Measurements from ENCODE around the gene CLEC12A. TPM values are rescaled to one million over a fixed set of nuclear protein-coding genes. Genes with fewer than 3 reads are reported as not detected.
"Not testable (repeated sequence)": the region's sequence is repeated elsewhere in the genome, so short reads cannot be mapped to it uniquely, and the experiment has no call there.

The CLEC12A gene
- total RNA-seq, 3 donors from 2014 or later (not counting 1 experiment from before 2014, with no cell fraction given): 13.6 to 18.9 (median 14.8) TPM

- H3K4me3 ChIP-seq (ENCODE audit: low read length): no peak overlapping the region
- H3K27me3 ChIP-seq (ENCODE audit: control insufficient read depth, insufficient read depth, low read length): no peaks in the 10 kb centered on the region
- H3K9me3 ChIP-seq (ENCODE audit: control insufficient read depth, insufficient read depth, low read length): no peaks in the 10 kb centered on the region
- H3K36me3 ChIP-seq (ENCODE audit: control insufficient read depth, insufficient read depth, low read length): no peaks in the 10 kb centered on the region
- peaks cover 26% of the 10 kb centered on the region for H3K4me1 ChIP-seq (ENCODE audit: control insufficient read depth, insufficient read depth, low read length)
- TF ChIP-seq, protein P1, sequence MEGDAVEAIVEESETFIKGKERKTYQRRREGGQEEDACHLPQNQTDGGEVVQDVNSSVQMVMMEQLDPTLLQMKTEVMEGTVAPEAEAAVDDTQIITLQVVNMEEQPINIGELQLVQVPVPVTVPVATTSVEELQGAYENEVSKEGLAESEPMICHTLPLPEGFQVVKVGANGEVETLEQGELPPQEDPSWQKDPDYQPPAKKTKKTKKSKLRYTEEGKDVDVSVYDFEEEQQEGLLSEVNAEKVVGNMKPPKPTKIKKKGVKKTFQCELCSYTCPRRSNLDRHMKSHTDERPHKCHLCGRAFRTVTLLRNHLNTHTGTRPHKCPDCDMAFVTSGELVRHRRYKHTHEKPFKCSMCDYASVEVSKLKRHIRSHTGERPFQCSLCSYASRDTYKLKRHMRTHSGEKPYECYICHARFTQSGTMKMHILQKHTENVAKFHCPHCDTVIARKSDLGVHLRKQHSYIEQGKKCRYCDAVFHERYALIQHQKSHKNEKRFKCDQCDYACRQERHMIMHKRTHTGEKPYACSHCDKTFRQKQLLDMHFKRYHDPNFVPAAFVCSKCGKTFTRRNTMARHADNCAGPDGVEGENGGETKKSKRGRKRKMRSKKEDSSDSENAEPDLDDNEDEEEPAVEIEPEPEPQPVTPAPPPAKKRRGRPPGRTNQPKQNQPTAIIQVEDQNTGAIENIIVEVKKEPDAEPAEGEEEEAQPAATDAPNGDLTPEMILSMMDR (IDR thresholded peaks at IDR 0.05): no peak
- peak; percentile 82 to 85 (median 83) for ATAC-seq
- DNase-seq: peak in 1 of 2 donors; percentile 51
- Mint-ChIP-seq H3K4me3 (peak overlapping the region; percentile 64), H3K4me1 (peaks cover 47 to 52% of the 10 kb centered on the region in 2 donors), H3K36me3 (no peaks in the 10 kb centered on the region), H3K9me3 (no peaks in the 10 kb centered on the region), H3K27ac (peak overlapping the region; percentile 73 to 82), H3K27me3 (ENCODE audit: low read depth in 2 of 2) (no peaks in the 10 kb centered on the region)
- intact Hi-C loops (cut with micrococcal nuclease): loop anchor here (10.0 kb wide), 1 partner anchor 196 kb away; no protein-coding TSS in a partner anchor
- peak overlapping the region; percentile 58 for H3K27ac ChIP-seq (ENCODE audit: low read length)
- WGBS (ENCODE audit: insufficient coverage): 26% methylated on average over 3 of the region's 3 CpGs
Observed at GRCh38 chr12:9948606-9949296, 22.5 kb upstream of the CLEC12A start.

GRCh38 chr12:9951026-9951675 lies 20.1 kb upstream of the CLEC12A start:
- H3K36me3 Mint-ChIP-seq: no peaks in the 10 kb centered on the region
- Histone ChIP-seq H3K4me1 (ENCODE audit: control insufficient read depth, insufficient read depth, low read length) (peaks cover 26% of the 10 kb centered on the region), H3K36me3 (ENCODE audit: control insufficient read depth, insufficient read depth, low read length) (no peaks in the 10 kb centered on the region), H3K27ac (ENCODE audit: low read length) (peak overlapping the region; percentile 61), H3K9me3 (ENCODE audit: control insufficient read depth, insufficient read depth, low read length) (no peaks in the 10 kb centered on the region), H3K27me3 (ENCODE audit: control insufficient read depth, insufficient read depth, low read length) (no peaks in the 10 kb centered on the region), H3K4me3 (ENCODE audit: low read length) (peak overlapping the region; percentile 14)
- DNase-seq (peak; percentile 34 to 70), ATAC-seq (peak; percentile 65 to 85 (median 84))
- no peaks in the 10 kb centered on the region for H3K27me3 Mint-ChIP-seq (ENCODE audit: low read depth in 2 of 2)
- TF ChIP-seq, protein P1 (IDR thresholded peaks at IDR 0.05): no peak
- H3K4me3 Mint-ChIP-seq: peak overlapping the region; percentile 87
- no peaks in the 10 kb centered on the region for H3K9me3 Mint-ChIP-seq
- peak overlapping the region; percentile 88 to 90 for H3K27ac Mint-ChIP-seq
- 16% methylated on average over 5 of the region's 5 CpGs for WGBS (ENCODE audit: insufficient coverage)
- H3K4me1 Mint-ChIP-seq: peaks cover 40 to 51% of the 10 kb centered on the region in 2 donors
- intact Hi-C loops (cut with micrococcal nuclease): no loop called here

DNA sequence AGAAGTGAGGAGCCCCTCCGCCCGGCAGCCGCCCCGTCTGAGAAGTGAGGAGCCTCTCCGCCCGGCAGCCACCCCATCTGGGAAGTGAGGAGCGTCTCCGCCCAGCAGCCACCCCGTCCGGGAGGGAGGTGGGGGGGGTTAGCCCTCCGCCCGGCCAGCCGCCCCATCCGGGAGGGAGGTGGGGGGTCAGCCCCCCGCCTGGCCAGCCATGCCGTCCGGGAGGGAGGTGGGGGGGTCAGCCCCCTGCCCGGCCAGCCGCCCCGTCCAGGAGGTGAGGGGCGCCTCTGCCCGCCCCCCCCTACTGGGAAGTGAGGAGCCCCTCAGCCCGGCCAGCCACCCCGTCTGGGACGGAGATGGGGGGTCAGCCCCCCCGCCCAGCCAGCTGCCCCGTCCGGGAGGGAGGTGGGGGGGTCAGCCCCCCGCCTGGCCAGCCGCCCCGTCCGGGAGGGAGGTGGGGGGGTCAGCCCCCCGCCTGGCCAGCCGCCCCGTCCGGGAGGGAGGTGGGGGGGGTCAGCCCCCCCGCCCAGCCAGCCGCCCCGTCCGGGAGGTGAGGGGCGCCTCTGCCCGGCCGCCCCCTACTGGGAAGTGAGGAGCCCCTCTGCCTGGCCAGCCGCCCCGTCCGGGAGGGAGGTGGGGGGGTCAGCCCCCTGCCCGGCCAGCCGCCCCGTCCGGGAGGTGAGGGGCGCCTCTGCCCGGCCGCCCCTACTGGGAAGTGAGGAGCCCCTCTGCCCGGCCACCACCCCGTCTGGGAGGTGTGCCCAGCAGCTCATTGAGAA lies 18.1 kb upstream of the CLEC12A start:
- not testable (repeated sequence) for ATAC-seq

DNA sequence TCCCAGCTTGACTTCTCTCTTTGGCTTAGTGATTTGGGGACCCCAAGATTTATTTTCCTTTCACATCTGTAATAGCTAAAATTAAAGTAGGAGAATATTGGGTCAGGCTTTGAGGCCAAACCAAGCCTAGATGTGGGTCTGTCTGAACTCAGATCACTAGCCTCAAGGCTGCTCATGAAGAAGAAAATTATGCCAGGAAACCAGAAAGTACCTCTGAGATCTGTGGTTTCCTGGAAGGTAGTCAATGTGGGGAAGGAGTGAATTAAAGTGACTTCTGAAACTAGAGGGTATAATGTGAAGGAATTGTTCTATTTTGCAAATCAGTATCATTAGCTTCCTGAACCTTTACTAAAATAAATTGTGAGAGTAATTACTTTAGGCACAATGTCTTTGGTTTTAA lies 13.4 kb upstream of the CLEC12A start:
- TF ChIP-seq, protein P1 (IDR thresholded peaks at IDR 0.05): no peak
- intact Hi-C loops (cut with micrococcal nuclease): no loop called here
- Histone ChIP-seq H3K9me3 (ENCODE audit: control insufficient read depth, insufficient read depth, low read length) (no peaks in the 10 kb centered on the region), H3K4me3 (ENCODE audit: low read length) (no peak overlapping the region), H3K36me3 (ENCODE audit: control insufficient read depth, insufficient read depth, low read length) (no peaks in the 10 kb centered on the region), H3K27me3 (ENCODE audit: control insufficient read depth, insufficient read depth, low read length) (no peaks in the 10 kb centered on the region), H3K4me1 (ENCODE audit: control insufficient read depth, insufficient read depth, low read length) (peaks cover 24% of the 10 kb centered on the region), H3K27ac (ENCODE audit: low read length) (no peak overlapping the region)
- ATAC-seq: peak; percentile 47 to 82 (median 52)
- peak in 1 of 2 donors; percentile 44 for DNase-seq
- peak overlapping the region; percentile 76 to 82 for H3K27ac Mint-ChIP-seq
- peak overlapping the region; percentile 76 for H3K4me3 Mint-ChIP-seq
- H3K9me3 Mint-ChIP-seq: no peaks in the 10 kb centered on the region
- no peaks in the 10 kb centered on the region for H3K27me3 Mint-ChIP-seq (ENCODE audit: low read depth in 2 of 2)
- no peaks in the 10 kb centered on the region for H3K36me3 Mint-ChIP-seq
- H3K4me1 Mint-ChIP-seq: peaks cover 34 to 44% of the 10 kb centered on the region in 2 donors

More for the DNA sequence above, 18.1 kb upstream of the CLEC12A start:
- H3K27ac Mint-ChIP-seq; H3K27me3 Mint-ChIP-seq (ENCODE audit: low read depth in 2 of 2); intact Hi-C loops (cut with micrococcal nuclease); H3K4me3 Mint-ChIP-seq; H3K4me3 ChIP-seq (ENCODE audit: low read length); H3K27ac ChIP-seq (ENCODE audit: low read length); H3K36me3 Mint-ChIP-seq; H3K9me3 Mint-ChIP-seq; H3K9me3 ChIP-seq (ENCODE audit: control insufficient read depth, insufficient read depth, low read length); DNase-seq; H3K27me3 ChIP-seq (ENCODE audit: control insufficient read depth, insufficient read depth, low read length); H3K36me3 ChIP-seq (ENCODE audit: control insufficient read depth, insufficient read depth, low read length): not testable (repeated sequence)
- H3K4me1 ChIP-seq (ENCODE audit: control insufficient read depth, insufficient read depth, low read length): peaks cover 35% of the 10 kb centered on the region
- peaks cover 50 to 62% of the 10 kb centered on the region in 2 donors for H3K4me1 Mint-ChIP-seq
- WGBS (ENCODE audit: insufficient coverage): 96% methylated on average over 10 of the region's 55 CpGs

Data from natural killer cell (primary cell).